NCI-H128 (cell line): ENCODE measurements around the gene MPC2.
"Not testable (repeated sequence)": the region's sequence is repeated elsewhere in the genome, so short reads cannot be mapped to it uniquely, and the experiment has no call there.

ENCODE experiments used
- DNase-seq: peaks from one replicate; lab custom pipeline; 2025; ENCODE audit not compliant: unreplicated experiment; lab: John Stamatoyannopoulos, UW

Gene MPC2

GRCh38 chr1:167935216-167936067 is 1.4 kb downstream of the MPC2 start:
- no peak for DNase-seq

- no peak for DNase-seq
These were observed 2.3 kb downstream of the MPC2 start for GRCh38 chr1:167934426-167935215.

- no peak for DNase-seq
These were observed 3.1 kb downstream of the MPC2 start for GRCh38 chr1:167933788-167934187.

GRCh38 chr1:167929725-167930124 is 7.1 kb downstream of the MPC2 start:
- DNase-seq = no peak

GRCh38 chr1:167928919-167929318 is 8.0 kb downstream of the MPC2 start:
- DNase-seq = not testable (repeated sequence)

- DNase-seq = no peak
These were observed 8.4 kb downstream of the MPC2 start for GRCh38 chr1:167928457-167928852.

- no peak for DNase-seq
These were observed 9.7 kb downstream of the MPC2 start for GRCh38 chr1:167927046-167927754.

- DNase-seq = no peak
These were observed 10.3 kb downstream of the MPC2 start for GRCh38 chr1:167926486-167926997.

- no peak for DNase-seq
These were observed 12.2 kb downstream of the MPC2 start for GRCh38 chr1:167924543-167925231.

GRCh38 chr1:167924102-167924501 is 12.8 kb downstream of the MPC2 start:
- no peak for DNase-seq

- no peak for DNase-seq
These were observed 13.4 kb downstream of the MPC2 start for GRCh38 chr1:167923324-167924056.

- no peak for DNase-seq
These were observed 14.2 kb downstream of the MPC2 start for GRCh38 chr1:167922611-167923074.

GRCh38 chr1:167922023-167922422 is 14.8 kb downstream of the MPC2 start:
- DNase-seq = no peak

GRCh38 chr1:167916766-167917511 is 19.9 kb downstream of the MPC2 start:
- no peak for DNase-seq

- DNase-seq = no peak
These were observed 21.3 kb downstream of the MPC2 start for GRCh38 chr1:167915569-167915968.

- no peak for DNase-seq
These were observed 22.9 kb downstream of the MPC2 start, which contains the start of gene ADCY10 for GRCh38 chr1:167913895-167914496. Gene ADCY10, minus strand, starts transcription at chr1:167914134. Its CDS starts 8,994 bp downstream, at chr1:167905140.

- DNase-seq = no peak
These were observed 24.6 kb downstream of the MPC2 start for GRCh38 chr1:167912294-167912693.

GRCh38 chr1:167911413-167911812 is 25.5 kb downstream of the MPC2 start:
- no peak for DNase-seq

GRCh38 chr1:167910530-167910929 is 26.3 kb downstream of the MPC2 start:
- no peak for DNase-seq
